CD4-positive, alpha-beta T cell treated with Interleukin-17A for 1 hour (primary cell): Measurements from ENCODE around the gene SLC5A2.
A peak's percentile ranks its signal among the peaks of the same experiment; 100 is the strongest.

Experiments
- DNase-seq: peaks from one replicate; pipeline ENCODE4 v3.0.0-alpha.2; 2020

The SLC5A2 gene

GRCh38 chr16:31460582-31461002 lies 22.3 kb upstream of the SLC5A2 start:
- DNase-seq, result peak; percentile 70

GRCh38 chr16:31461201-31461920 lies 21.6 kb upstream of the SLC5A2 start:
- DNase-seq, result no peak

- DNase-seq, result no peak
Observed at GRCh38 chr16:31461921-31462804, 20.8 kb upstream of the SLC5A2 start.

GRCh38 chr16:31464348-31464769 lies 18.6 kb upstream of the SLC5A2 start:
- DNase-seq, result no peak

- DNase-seq, result no peak
Observed at GRCh38 chr16:31464781-31465260, 18.1 kb upstream of the SLC5A2 start.

- no peak for DNase-seq
Observed at GRCh38 chr16:31465788-31466370, 17.0 kb upstream of the SLC5A2 start.

GRCh38 chr16:31466381-31466841 lies 16.5 kb upstream of the SLC5A2 start:
- no peak for DNase-seq

GRCh38 chr16:31467151-31467773 lies 15.7 kb upstream of the SLC5A2 start:
- DNase-seq, result peak; percentile 32

GRCh38 chr16:31467858-31468257 lies 15.1 kb upstream of the SLC5A2 start:
- no peak for DNase-seq

GRCh38 chr16:31470615-31471014 lies 12.3 kb upstream of the SLC5A2 start:
- DNase-seq, result no peak

- DNase-seq, result no peak
Observed at GRCh38 chr16:31471241-31471874, 11.6 kb upstream of the SLC5A2 start.

- DNase-seq, result no peak
Observed at GRCh38 chr16:31471875-31472708, 10.8 kb upstream of the SLC5A2 start, which contains the start of gene TGFB1I1. Gene TGFB1I1 (plus strand): TSS chr16:31472152. CDS start chr16:31472189, 37 bp downstream.

GRCh38 chr16:31472709-31473203 lies 10.2 kb upstream of the SLC5A2 start:
- DNase-seq, result peak; percentile 65

GRCh38 chr16:31473264-31473984 lies 9.5 kb upstream of the SLC5A2 start:
- no peak for DNase-seq

GRCh38 chr16:31474173-31474714 lies 8.7 kb upstream of the SLC5A2 start:
- DNase-seq, result no peak

- no peak for DNase-seq
Observed at GRCh38 chr16:31474773-31475738, 7.9 kb upstream of the SLC5A2 start.

GRCh38 chr16:31475946-31476302 lies 7.0 kb upstream of the SLC5A2 start:
- DNase-seq, result no peak

GRCh38 chr16:31476303-31477219 lies 6.4 kb upstream of the SLC5A2 start:
- peak; percentile 91 for DNase-seq
